ENCODE measurements around the gene TJP3. TPM values are rescaled to one million over a fixed set of nuclear protein-coding genes. Genes with fewer than 3 reads are reported as not detected.

The TJP3 gene
- total and polyA plus RNA-seq, 3 donors from 2014 or later: 37.2 to 125 (median 81.1) TPM

GRCh38 chr19:3725640-3726310 is 17.6 kb downstream of the TJP3 start:
- WGBS, 2 donors: 38 to 47% methylated on average over 11 to 14 of the region's 14 CpGs
- Histone ChIP-seq H3K4me3 (no peak overlapping the region), H3K27me3 (no peaks in the 10 kb centered on the region), H3K9me3 (no peaks in the 10 kb centered on the region), H3K36me3 (ENCODE audit: low read depth, missing control alignments) (no peaks in the 10 kb centered on the region), H3K4me1 (no peaks in the 10 kb centered on the region), H3K27ac (no peak overlapping the region)
- TF ChIP-seq POLR2A (IDR thresholded peaks at IDR 0.05) (no peak), CTCF (IDR thresholded peaks at IDR 0.05) (no peak)
- no peak for DNase-seq
- intact Hi-C loops (cut with DNase I; ENCODE audit: low total_unique reads): no loop called here

GRCh38 chr19:3730457-3730958 is 22.3 kb downstream of the TJP3 start:
- Histone ChIP-seq H3K4me1 (no peaks in the 10 kb centered on the region), H3K27ac (no peak overlapping the region), H3K4me3 (no peak overlapping the region), H3K27me3 (no peaks in the 10 kb centered on the region), H3K36me3 (ENCODE audit: low read depth, missing control alignments) (no peaks in the 10 kb centered on the region), H3K9me3 (no peaks in the 10 kb centered on the region)
- WGBS, 2 donors: 88 to 96% methylated on average over 14 to 32 of the region's 32 CpGs
- TF ChIP-seq CTCF (IDR thresholded peaks at IDR 0.05): no peak
- no peak for TF ChIP-seq POLR2A (IDR thresholded peaks at IDR 0.05)
- no peak for DNase-seq
- intact Hi-C loops (cut with DNase I; ENCODE audit: low total_unique reads): no loop called here

- no peak overlapping the region for H3K27ac ChIP-seq
- H3K4me3 ChIP-seq: no peak overlapping the region
- no peaks in the 10 kb centered on the region for H3K9me3 ChIP-seq
- intact Hi-C loops (cut with DNase I; ENCODE audit: low total_unique reads): no loop called here
- H3K27me3 ChIP-seq: no peaks in the 10 kb centered on the region
- H3K36me3 ChIP-seq (ENCODE audit: low read depth, missing control alignments): no peaks in the 10 kb centered on the region
- no peaks in the 10 kb centered on the region for H3K4me1 ChIP-seq
- DNase-seq: no peak
- no peak for TF ChIP-seq POLR2A (IDR thresholded peaks at IDR 0.05)
- TF ChIP-seq CTCF (IDR thresholded peaks at IDR 0.05): no peak
- 84 to 93% methylated on average over 1 of the region's 1 CpG for WGBS, 2 donors
These were observed 23.9 kb downstream of the TJP3 start for GRCh38 chr19:3732108-3732507.

- no peak for DNase-seq
- intact Hi-C loops (cut with DNase I; ENCODE audit: low total_unique reads): no loop called here
- no peak for TF ChIP-seq POLR2A (IDR thresholded peaks at IDR 0.05)
- TF ChIP-seq CTCF (IDR thresholded peaks at IDR 0.05): no peak
- no peaks in the 10 kb centered on the region for H3K36me3 ChIP-seq (ENCODE audit: low read depth, missing control alignments)
- 85 to 86% methylated on average over 19 to 20 of the region's 20 CpGs for WGBS, 2 donors
- H3K27ac ChIP-seq: no peak overlapping the region
- H3K4me3 ChIP-seq: no peak overlapping the region
- H3K27me3 ChIP-seq: no peaks in the 10 kb centered on the region
- no peaks in the 10 kb centered on the region for H3K4me1 ChIP-seq
- H3K9me3 ChIP-seq: no peaks in the 10 kb centered on the region
These were observed 25.5 kb downstream of the TJP3 start for GRCh38 chr19:3733549-3734309.
